Type B pancreatic cell (in vitro differentiated cells): ENCODE data around the gene GPATCH2L. TPM values are rescaled to one million over a fixed set of nuclear protein-coding genes. Genes with fewer than 3 reads are reported as not detected.

Experiments
- DNase-seq: peaks from one replicate; pipeline ENCODE4 v3.0.0; 2021; ENCODE audit warnings: mixed read lengths; ENCODE audit not compliant: unreplicated experiment; ENCODE audit errors: extremely low spot score
- H3K27ac Mint-ChIP-seq: 2 replicates; pipeline ENCODE4 v1.8.0; 2021; ENCODE audit warnings: mild to moderate bottlenecking, mixed read lengths
- H3K27me3 Mint-ChIP-seq: 2 replicates; pipeline ENCODE4 v1.8.0; 2021; ENCODE audit warnings: mixed read lengths
- H3K36me3 Mint-ChIP-seq: 2 replicates; pipeline ENCODE4 v1.8.0; 2021; ENCODE audit warnings: mixed read lengths
- H3K4me1 Mint-ChIP-seq: one replicate; pipeline ENCODE4 v1.8.0; 2021; ENCODE audit warnings: mixed read lengths; ENCODE audit not compliant: unreplicated experiment
- H3K4me3 Mint-ChIP-seq: 2 replicates; pipeline ENCODE4 v1.8.0; 2021; ENCODE audit warnings: mild to moderate bottlenecking, mixed read lengths
- H3K9me3 Mint-ChIP-seq: 2 replicates; pipeline ENCODE4 v1.8.0; 2021; ENCODE audit warnings: mixed read lengths
- total RNA-seq: library from RNA; stranded (reverse); gene quantifications from 2 replicates; pipeline ENCODE4 v1.2.1, GENCODE V29; 2021; ENCODE audit warnings: low replicate concordance
- TF ChIP-seq, protein P1 (sequence below): fragments of 200-600 bp; sonication (generic); conservative IDR thresholded peaks from 2 replicates; pipeline ENCODE4 v1.5.0; 2021; ENCODE audit warnings: antibody characterized with exemption, mild to moderate bottlenecking

GPATCH2L gene
- total RNA-seq, 1 donor from 2014 or later: 57.0 TPM

GRCh38 chr14:76232800-76233199, 81.1 kb downstream of the GPATCH2L start:
- TF ChIP-seq, protein P1, sequence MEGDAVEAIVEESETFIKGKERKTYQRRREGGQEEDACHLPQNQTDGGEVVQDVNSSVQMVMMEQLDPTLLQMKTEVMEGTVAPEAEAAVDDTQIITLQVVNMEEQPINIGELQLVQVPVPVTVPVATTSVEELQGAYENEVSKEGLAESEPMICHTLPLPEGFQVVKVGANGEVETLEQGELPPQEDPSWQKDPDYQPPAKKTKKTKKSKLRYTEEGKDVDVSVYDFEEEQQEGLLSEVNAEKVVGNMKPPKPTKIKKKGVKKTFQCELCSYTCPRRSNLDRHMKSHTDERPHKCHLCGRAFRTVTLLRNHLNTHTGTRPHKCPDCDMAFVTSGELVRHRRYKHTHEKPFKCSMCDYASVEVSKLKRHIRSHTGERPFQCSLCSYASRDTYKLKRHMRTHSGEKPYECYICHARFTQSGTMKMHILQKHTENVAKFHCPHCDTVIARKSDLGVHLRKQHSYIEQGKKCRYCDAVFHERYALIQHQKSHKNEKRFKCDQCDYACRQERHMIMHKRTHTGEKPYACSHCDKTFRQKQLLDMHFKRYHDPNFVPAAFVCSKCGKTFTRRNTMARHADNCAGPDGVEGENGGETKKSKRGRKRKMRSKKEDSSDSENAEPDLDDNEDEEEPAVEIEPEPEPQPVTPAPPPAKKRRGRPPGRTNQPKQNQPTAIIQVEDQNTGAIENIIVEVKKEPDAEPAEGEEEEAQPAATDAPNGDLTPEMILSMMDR: no peak
- Mint-ChIP-seq H3K27ac (no peak overlapping the region), H3K27me3 (no peaks in the 10 kb centered on the region), H3K9me3 (no peaks in the 10 kb centered on the region), H3K36me3 (no peaks in the 10 kb centered on the region), H3K4me1 (no peaks in the 10 kb centered on the region), H3K4me3 (no peak overlapping the region)
- no peak for DNase-seq

- Mint-ChIP-seq H3K4me3 (no peak overlapping the region), H3K27me3 (peaks cover 3% of the 10 kb centered on the region), H3K9me3 (no peaks in the 10 kb centered on the region), H3K27ac (no peak overlapping the region), H3K36me3 (no peaks in the 10 kb centered on the region), H3K4me1 (no peaks in the 10 kb centered on the region)
- no peak for DNase-seq
- TF ChIP-seq, protein P1: no peak
These were observed 83.9 kb downstream of the GPATCH2L start for GRCh38 chr14:76235628-76236027.

- H3K4me3 Mint-ChIP-seq: no peak overlapping the region
- H3K9me3 Mint-ChIP-seq: peaks cover 5% of the 10 kb centered on the region
- DNase-seq: no peak
- TF ChIP-seq, protein P1: no peak
- no peak overlapping the region for H3K27ac Mint-ChIP-seq
- no peaks in the 10 kb centered on the region for H3K36me3 Mint-ChIP-seq
- H3K27me3 Mint-ChIP-seq: peaks cover 3% of the 10 kb centered on the region
- H3K4me1 Mint-ChIP-seq: no peaks in the 10 kb centered on the region
These were observed 84.7 kb downstream of the GPATCH2L start for GRCh38 chr14:76236172-76237130.

GRCh38 chr14:76237349-76237990, 85.7 kb downstream of the GPATCH2L start:
- no peak overlapping the region for H3K4me3 Mint-ChIP-seq
- peaks cover 13% of the 10 kb centered on the region for H3K9me3 Mint-ChIP-seq
- H3K27me3 Mint-ChIP-seq: peaks cover 3% of the 10 kb centered on the region
- TF ChIP-seq, protein P1: no peak
- H3K36me3 Mint-ChIP-seq: no peaks in the 10 kb centered on the region
- no peaks in the 10 kb centered on the region for H3K4me1 Mint-ChIP-seq
- DNase-seq: no peak
- H3K27ac Mint-ChIP-seq: no peak overlapping the region

DNA sequence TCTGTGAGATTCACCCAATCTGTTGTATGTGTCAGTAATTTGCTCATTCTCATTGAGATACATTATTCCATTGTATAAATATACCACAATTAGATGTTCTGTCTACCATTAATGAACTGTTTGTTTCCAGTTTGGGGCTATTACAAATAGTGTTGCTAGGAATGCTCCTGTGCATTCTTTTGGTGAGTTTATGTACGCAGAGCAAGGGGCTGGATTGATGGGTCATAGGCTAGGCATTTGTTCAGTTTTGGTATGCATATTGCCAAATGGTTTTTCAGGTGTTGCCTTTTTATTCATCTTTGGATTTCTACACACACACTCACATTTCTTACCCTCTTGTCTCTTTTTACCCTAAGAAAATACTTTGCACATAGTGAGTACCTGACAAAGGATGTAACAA, 93.4 kb downstream of the GPATCH2L start:
- no peak overlapping the region for H3K4me3 Mint-ChIP-seq
- TF ChIP-seq, protein P1: no peak
- no peaks in the 10 kb centered on the region for H3K36me3 Mint-ChIP-seq

More for the DNA sequence above, 93.4 kb downstream of the GPATCH2L start:
- peaks cover 2% of the 10 kb centered on the region for H3K4me1 Mint-ChIP-seq
- peaks cover 15% of the 10 kb centered on the region for H3K9me3 Mint-ChIP-seq
- peaks cover 5% of the 10 kb centered on the region for H3K27me3 Mint-ChIP-seq
- no peak overlapping the region for H3K27ac Mint-ChIP-seq
- no peak for DNase-seq
